ENCODE results near the gene NEU1.

The NEU1 gene

GRCh38 chr6:31837369-31838113, 25.1 kb downstream of the NEU1 start:
- peaks cover 58% of the 10 kb centered on the region for H4K20me1 ChIP-seq (ENCODE audit: insufficient read depth, low read length, poor library complexity, severe bottlenecking)
- peaks cover 34% of the 10 kb centered on the region for H3K4me1 ChIP-seq (ENCODE audit: insufficient read depth, low read length, poor library complexity, severe bottlenecking)
- H3K79me2 ChIP-seq (ENCODE audit: insufficient read depth, low read length) = peaks cover 57% of the 10 kb centered on the region
- no peak overlapping the region for H2AFZ ChIP-seq (ENCODE audit: low read length)
- peaks cover 25% of the 10 kb centered on the region for H3F3A ChIP-seq (ENCODE audit: low read depth)
- H3K9me3 ChIP-seq (ENCODE audit: insufficient read depth, low read depth, low read length) = no peaks in the 10 kb centered on the region
- peaks cover 45% of the 10 kb centered on the region for H3K36me3 ChIP-seq (ENCODE audit: insufficient read depth, low read length)
- H3K9me2 ChIP-seq (replicated peaks; ENCODE audit: low read depth, low read length) = no peaks in the 10 kb centered on the region
- TF ChIP-seq CTCF (conservative IDR thresholded peaks at IDR 0.05; ENCODE audit: low read length) (no peak), EZH2phosphoT487 (IDR thresholded peaks at IDR 0.05; ENCODE audit: borderline replicate concordance) (no peak)
- H3K27me3 ChIP-seq (ENCODE audit: insufficient read depth, low read length, poor library complexity, severe bottlenecking) = peaks cover 7% of the 10 kb centered on the region
- H3K4me3 ChIP-seq (ENCODE audit: low read length, poor library complexity, severe bottlenecking) = peak overlapping the region; percentile 97
- H3K4me2 ChIP-seq (ENCODE audit: low read depth, low read length, poor library complexity, severe bottlenecking) = peak overlapping the region; percentile 100
- H3K9ac ChIP-seq (ENCODE audit: low read depth, low read length, poor library complexity, severe bottlenecking) = peak overlapping the region; percentile 99

GRCh38 chr6:31836474-31837368, 25.9 kb downstream of the NEU1 start:
- Histone ChIP-seq H3K79me2 (ENCODE audit: insufficient read depth, low read length) (peaks cover 61% of the 10 kb centered on the region), H3K4me3 (ENCODE audit: low read length, poor library complexity, severe bottlenecking) (peak overlapping the region; percentile 97), H3K4me2 (ENCODE audit: low read depth, low read length, poor library complexity, severe bottlenecking) (peak overlapping the region; percentile 100), H3K4me1 (ENCODE audit: insufficient read depth, low read length, poor library complexity, severe bottlenecking) (peaks cover 36% of the 10 kb centered on the region), H3K36me3 (ENCODE audit: insufficient read depth, low read length) (peaks cover 45% of the 10 kb centered on the region), H2AFZ (ENCODE audit: low read length) (no peak overlapping the region), H3F3A (ENCODE audit: low read depth) (peaks cover 25% of the 10 kb centered on the region), H3K27me3 (ENCODE audit: insufficient read depth, low read length, poor library complexity, severe bottlenecking) (peaks cover 7% of the 10 kb centered on the region), H3K9me2 (replicated peaks; ENCODE audit: low read depth, low read length) (no peaks in the 10 kb centered on the region), H4K20me1 (ENCODE audit: insufficient read depth, low read length, poor library complexity, severe bottlenecking) (peaks cover 58% of the 10 kb centered on the region), H3K9ac (ENCODE audit: low read depth, low read length, poor library complexity, severe bottlenecking) (peak overlapping the region; percentile 99), H3K9me3 (ENCODE audit: insufficient read depth, low read depth, low read length) (no peaks in the 10 kb centered on the region)
- TF ChIP-seq CTCF (conservative IDR thresholded peaks at IDR 0.05; ENCODE audit: low read length) (peak; percentile 20; the same call in 1 of the 2 replicates), EZH2phosphoT487 (IDR thresholded peaks at IDR 0.05; ENCODE audit: borderline replicate concordance) (no peak)

- Histone ChIP-seq H2AFZ (ENCODE audit: low read length) (no peak overlapping the region), H3K36me3 (ENCODE audit: insufficient read depth, low read length) (peaks cover 44% of the 10 kb centered on the region), H3K4me3 (ENCODE audit: low read length, poor library complexity, severe bottlenecking) (peak overlapping the region; percentile 97), H3K4me2 (ENCODE audit: low read depth, low read length, poor library complexity, severe bottlenecking) (peak overlapping the region; percentile 100), H3F3A (ENCODE audit: low read depth) (peaks cover 24% of the 10 kb centered on the region), H3K9me3 (ENCODE audit: insufficient read depth, low read depth, low read length) (no peaks in the 10 kb centered on the region), H4K20me1 (ENCODE audit: insufficient read depth, low read length, poor library complexity, severe bottlenecking) (peaks cover 58% of the 10 kb centered on the region), H3K79me2 (ENCODE audit: insufficient read depth, low read length) (peaks cover 68% of the 10 kb centered on the region), H3K27me3 (ENCODE audit: insufficient read depth, low read length, poor library complexity, severe bottlenecking) (peaks cover 7% of the 10 kb centered on the region), H3K9ac (ENCODE audit: low read depth, low read length, poor library complexity, severe bottlenecking) (peak overlapping the region; percentile 99), H3K4me1 (ENCODE audit: insufficient read depth, low read length, poor library complexity, severe bottlenecking) (peaks cover 40% of the 10 kb centered on the region), H3K9me2 (replicated peaks; ENCODE audit: low read depth, low read length) (no peaks in the 10 kb centered on the region)
- TF ChIP-seq EZH2phosphoT487 (IDR thresholded peaks at IDR 0.05; ENCODE audit: borderline replicate concordance) (no peak), CTCF (conservative IDR thresholded peaks at IDR 0.05; ENCODE audit: low read length) (no peak)
These were observed 26.6 kb downstream of the NEU1 start for GRCh38 chr6:31836047-31836473.

Data from Loucy (cell line).